Middle frontal gyrus (tissue), 1 donor: Measurements from ENCODE around the gene ADA.
"Not testable (repeated sequence)": the region's sequence is repeated elsewhere in the genome, so short reads cannot be mapped to it uniquely, and the experiment has no call there.

Source experiments
- DNase-seq: peaks from one replicate; pipeline ENCODE4 v3.0.0-alpha.2; 2015; ENCODE audit warnings: low spot score; ENCODE audit errors: extremely low spot score

ADA gene

DNA sequence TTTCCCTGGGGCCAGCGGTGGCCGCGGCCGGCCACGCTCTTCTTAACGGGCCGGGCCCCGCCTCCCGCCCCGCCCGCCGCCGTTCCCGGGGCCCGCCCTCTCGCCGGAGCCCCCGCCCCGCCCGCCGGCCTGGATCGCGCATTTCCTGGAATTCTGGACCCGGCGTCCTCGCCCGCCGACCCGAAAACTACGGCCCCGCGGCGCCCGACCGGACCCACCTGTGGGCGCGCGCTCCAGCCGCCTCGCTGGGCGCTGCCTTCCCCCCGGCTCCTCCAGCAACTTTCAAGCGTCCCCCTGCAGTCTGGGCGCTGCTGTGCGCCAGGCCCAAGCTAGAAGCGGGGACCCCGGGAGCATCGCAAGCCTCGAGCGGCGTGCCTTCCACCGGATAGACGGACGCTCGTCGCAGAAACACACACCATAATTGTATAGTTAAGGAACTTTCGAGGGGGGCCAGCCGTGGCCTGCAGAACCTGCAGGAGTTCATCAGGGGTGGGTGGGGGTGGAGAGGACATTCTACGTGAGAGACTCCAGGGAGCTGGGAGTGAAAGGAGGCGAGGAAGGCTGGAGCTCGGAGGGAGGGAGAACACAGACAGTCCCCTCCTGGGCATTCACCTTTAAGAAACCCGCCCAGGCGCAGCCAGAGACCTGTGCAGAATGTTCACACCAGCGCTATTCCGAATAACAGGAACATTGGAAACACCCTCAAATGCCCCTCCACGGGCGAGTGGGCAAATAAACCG is at the start of gene ADA:
ADA (minus strand) TSS at position 16 of the 740 bp plus-strand sequence. CDS start 92 bp downstream, outside the sequence.
- DNase-seq = no peak

DNA sequence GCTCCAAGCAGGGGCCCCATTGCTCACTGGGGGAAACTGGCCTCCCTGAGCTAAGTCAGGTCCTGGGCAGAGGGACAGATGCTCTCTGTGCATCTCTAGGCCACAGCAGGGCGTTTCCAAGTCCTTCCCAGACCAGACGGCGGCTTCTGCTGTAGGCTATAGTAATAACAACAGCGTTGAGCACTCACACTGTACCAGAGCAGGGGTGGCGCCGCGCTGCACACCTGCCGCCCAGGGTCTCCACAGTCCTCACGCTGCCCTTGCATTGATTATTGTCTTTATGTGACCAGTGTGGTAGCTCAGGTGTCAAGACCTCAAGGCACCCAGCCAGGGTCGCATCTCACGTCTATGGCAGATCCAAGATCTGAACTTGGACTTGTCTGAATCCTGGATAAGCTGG is 48.8 kb upstream of the ADA start:
- no peak for DNase-seq

DNA sequence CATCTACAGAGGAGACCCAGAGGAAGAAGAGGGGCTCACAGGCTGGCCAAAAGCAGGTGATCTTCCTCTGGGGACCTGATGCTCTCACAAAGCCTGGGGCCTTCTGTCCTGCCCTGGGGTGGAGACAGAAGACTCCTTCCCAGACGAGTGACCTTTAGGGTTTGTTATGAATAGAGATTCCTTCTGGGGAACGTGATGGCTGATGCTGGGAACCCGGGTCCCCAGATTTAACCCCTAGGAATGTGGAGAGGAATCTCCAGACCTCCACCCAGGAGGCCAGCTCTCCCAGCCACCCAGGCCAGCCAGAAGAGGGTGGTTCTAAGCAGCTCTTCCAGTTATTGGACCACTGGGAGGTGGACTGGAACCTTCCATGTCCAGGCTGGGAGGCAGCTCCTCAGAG is 46.9 kb upstream of the ADA start:
- no peak for DNase-seq

DNA sequence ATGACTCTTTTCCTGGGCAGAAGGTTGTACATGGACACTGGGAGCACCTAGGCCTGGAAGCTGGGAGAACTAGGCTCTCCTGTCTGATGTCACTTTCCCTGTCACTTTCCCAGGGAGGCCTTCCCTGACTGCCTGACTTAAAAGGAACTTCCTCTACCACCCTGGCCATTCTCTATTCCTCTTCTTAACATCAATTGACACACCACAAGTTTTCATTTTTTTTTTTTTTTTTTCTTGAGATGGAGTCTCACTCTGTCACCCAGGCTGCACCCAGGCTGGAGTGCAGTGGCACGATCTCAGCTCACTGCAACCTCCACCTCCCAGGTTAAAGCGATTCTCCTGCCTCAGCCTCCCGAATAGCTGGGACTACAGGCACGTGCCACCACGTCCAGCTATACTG is 45.5 kb upstream of the ADA start:
- not testable (repeated sequence) for DNase-seq

DNA sequence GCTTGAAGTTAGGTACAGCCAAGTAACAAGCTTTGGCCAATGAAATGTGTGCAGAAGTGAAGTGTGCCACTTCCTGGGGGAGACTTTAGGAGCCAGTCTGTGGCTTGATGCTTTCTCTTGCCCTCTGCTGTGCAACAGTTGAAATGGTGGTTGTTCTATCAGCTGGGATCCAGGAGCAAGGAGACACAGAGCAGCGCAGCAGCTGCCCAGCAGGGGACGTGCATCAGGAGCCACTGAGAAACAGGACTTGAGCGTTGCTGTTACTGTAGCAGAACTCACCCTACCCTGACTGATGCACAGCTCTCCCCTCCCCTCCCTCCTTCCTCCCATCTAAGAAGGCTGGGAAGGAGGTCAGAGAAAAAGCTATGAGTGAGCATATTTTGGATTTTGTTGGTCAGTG is 44.8 kb upstream of the ADA start:
- no peak for DNase-seq

DNA sequence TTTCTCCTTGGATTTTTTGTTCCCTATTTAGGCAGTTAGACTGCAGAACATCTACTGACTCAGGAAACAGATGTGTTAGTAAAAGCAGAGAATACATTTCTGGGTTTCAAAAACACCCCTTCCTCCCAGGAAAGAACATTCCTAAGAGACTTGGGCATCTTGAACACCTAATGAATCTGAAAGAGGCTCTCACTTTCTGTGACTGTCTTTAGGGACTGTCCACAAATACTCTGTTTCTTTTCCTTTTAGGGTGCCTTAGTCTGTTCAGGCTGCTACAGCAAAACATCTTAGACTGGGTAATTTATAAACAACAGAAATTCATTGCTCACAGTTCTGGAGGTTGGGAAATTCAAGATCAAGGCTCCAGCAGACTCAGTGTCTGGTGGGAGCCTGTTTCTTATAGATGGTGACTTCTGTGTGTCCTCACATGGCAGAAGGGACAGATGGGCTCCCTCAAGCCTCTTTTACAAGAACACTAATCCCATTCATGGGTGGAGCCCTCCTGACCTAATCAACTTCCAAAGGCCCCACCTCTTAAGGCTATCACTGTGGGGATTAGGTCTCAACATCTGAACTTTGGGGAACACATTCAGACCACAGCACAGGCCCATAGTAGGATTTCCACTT is 44.3 kb upstream of the ADA start:
- DNase-seq = no peak

DNA sequence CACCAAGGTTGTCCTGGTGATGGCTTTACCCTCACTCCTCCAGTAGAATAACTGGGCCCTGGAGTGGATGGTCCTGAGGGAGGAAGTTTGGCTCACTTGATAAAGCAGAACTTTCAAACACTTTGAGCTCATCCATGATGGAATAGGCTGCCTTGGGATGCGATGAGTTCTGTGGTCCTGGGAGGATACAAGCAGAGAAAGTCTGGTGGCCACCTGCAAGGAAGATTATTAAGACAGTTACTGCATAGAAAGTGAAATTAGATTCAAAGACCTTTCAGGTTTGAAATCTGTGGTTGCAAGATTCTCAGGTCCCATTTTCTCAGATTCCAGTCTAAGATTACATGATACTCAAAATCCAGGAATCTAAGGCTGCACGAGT is 43.8 kb upstream of the ADA start:
- no peak for DNase-seq

DNA sequence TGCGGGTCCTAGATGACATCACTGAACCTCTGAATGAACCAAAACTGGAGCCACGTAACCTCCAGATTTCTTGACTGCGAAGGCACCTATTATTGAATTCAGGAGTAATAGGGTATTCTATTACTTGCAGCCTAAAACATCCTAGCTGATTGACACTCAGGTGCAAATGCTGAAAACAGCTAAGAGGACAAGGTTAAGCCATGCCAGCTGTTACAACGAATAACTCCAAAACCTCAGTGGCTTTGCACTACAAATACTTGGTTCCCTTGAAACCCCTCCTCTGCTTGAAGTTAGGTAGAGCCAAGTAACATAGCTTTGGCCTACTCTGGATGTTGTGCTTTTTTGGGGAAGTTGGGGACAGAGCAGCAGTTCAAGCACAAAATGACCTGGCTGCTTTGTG is 42.7 kb upstream of the ADA start:
- no peak for DNase-seq

DNA sequence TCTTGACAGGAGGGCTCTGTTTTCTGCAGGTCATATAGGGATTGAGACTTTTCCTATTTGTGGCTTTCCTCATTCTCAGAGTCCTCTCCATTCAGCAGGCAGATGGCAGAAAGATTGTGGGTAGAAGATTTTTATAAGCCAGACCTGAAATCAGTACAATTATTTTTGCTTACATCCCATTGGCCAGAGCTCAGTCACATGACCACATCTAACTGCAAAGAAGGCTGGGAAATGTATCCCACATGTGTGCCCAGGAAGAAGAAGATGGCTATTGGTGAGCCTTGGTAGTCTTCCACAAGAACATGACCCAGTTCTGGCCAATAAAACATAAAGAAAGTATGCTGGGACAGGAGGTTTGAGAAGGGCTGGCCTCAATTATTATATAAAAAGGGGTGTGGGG is 42.1 kb upstream of the ADA start:
- no peak for DNase-seq

DNA sequence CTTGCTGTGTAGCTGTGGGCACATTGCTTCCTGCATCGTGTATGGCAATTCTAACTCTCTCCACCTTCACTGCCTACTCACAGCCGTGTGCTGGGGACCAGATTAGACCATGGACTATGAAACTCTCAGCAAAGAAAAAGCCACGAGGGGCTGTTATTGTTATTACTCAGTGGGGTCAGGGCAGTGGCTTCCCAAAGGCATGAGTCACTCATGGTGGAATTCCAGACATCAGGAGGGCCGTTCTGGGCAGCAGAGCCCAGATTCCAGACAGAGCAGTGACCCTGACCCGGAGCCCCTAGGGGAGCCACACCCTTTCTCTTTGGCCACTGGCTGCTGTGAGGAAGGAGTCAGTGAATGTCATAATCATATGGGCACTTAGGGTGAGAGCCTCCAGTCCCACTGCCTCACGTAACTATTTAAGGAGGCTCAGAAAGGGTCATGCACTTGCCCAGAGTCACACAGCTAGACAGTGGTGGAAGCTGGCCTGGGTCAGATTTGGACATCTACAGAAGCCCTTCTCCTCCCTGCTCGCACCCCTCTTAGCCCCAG is 41.5 kb upstream of the ADA start:
- DNase-seq = no peak

DNA sequence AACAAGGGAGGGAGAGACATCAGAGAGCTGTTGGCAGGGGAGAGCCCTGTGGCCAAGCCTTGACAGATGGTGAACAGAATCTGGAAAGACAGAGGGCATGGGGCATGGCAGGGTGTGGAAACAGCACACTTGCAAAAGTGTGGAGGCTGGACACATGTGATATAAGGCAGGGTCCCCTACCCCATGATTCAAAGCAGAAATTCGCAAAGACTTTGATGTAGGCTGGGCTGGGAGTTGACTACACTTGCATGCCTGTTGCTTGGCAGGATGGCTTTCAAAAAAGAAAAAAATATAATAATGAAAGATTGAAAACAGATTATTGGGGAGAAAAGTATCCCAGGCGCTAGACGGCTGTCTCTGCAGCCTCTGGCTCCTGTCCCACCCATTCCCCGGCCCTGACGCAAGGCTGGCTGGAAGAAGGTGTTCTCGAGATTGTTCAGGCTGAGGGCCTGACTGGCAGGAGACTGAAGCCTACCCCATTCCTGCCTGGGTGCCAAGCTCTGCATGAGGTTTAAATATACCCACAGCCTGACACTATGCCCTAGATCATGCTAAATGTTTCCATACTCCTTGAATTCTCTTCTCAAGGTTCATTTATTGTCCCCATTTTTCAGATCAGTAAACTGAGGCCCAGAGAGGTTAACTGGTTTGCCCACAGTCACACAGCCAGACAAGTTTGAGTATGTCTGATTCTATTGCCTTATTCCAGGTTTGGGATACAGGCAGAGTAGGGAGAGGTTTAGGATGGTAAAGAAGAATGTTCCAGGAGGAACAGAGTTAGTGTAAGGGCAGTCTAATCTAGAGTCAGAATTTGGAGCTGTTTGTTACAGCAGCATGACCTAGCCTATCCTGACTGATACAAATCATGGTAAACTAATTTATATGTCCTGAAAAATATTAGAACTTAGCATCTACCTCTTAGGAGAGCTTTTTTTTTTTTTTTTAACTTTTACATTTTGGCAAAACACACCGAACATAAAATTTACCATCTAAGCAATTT is 40.2 kb upstream of the ADA start:
- no peak for DNase-seq

DNA sequence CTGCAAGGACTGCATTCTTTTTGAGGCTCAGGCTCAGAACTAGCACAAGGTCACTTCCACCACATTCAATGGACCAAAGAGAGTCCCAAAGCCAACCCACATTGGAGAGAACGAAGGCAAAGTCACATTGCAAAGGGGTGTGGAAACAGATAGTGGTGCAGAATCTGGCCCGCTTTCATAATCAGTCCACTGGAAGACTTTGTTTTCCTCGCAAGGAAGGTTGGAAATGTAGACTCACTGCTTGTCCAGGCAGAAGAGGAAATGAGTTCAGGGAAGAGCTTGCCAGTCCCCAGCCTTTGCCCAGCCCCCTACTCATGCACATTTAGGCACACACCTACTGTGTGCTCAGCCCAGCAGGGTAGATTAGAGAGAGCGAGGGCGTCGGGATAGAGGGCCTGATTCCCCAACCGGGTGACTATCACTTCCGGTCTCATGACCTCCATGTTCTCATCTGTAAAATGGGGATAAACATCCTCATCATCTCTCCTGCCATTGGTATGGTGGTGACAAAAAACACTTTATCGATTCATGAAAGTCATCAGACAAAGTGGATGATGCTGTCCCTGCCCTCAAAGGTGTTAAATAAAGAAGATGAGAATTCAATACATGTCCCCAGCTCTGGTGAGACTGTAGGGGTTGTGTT is 39.4 kb upstream of the ADA start:
- no peak for DNase-seq

DNA sequence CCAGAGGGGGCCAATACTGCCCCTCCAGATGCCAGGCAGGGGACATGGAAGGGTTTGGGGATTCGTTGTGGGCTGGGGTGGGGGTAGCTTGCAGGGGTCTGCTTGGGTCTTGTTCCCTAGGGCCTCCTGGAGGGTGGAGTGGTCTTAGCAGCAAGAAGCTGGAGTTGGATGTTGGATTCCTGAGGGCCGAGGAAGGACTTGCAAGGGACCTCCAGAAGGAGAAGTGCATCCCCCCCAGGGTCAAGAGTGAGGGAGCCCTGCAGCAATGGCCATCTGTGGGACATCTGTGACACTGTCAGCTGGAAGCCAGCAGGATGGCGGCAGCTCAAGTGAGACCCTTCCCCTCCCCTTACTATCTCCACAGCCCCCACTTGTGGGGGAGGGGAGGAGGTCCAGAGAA is 38.3 kb upstream of the ADA start:
- no peak for DNase-seq

DNA sequence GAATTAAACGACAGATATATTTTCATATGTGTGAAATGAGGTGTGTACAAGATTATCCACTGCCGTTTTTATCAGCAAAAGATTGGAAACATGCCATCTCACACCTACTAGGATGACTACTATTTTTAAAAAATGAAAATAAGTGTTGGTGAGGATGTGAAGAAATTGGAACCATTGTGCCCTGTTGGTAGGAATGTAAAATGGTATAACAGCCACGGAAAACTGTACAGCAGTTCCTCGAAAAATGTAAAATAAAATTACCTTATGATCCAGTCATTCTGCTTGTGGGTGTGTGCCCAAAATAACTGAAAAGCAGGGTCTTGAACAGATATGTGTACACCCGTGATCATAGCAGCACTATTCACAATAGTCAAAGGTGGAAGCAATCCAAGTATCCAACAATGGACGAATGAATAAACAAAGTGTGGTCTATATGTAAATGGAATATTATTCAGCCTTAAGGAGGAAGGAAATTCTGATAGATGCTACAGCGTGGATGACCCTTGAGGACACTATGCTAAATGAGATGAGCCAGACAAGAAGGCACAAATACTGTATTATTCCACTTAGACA is 36.6 kb upstream of the ADA start:
- no peak for DNase-seq

DNA sequence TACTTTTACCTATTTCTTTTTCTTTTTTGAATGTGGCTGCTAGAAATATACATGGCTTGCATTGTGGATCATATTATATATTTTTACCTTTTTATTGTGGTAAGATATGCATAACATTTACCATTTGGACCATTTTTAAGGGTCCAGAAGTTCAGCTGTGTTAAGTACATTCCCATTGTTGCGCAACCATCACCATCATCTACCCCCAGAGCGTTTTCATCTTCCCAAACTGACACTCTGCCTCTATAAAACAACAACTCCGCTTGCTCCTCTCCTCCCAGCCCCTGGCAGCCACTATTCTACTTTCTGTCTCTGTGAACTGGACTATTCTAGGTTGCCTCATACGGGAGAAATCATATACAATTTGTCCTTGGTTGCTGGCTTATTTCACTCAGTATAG is 35.4 kb upstream of the ADA start:
- no peak for DNase-seq

DNA sequence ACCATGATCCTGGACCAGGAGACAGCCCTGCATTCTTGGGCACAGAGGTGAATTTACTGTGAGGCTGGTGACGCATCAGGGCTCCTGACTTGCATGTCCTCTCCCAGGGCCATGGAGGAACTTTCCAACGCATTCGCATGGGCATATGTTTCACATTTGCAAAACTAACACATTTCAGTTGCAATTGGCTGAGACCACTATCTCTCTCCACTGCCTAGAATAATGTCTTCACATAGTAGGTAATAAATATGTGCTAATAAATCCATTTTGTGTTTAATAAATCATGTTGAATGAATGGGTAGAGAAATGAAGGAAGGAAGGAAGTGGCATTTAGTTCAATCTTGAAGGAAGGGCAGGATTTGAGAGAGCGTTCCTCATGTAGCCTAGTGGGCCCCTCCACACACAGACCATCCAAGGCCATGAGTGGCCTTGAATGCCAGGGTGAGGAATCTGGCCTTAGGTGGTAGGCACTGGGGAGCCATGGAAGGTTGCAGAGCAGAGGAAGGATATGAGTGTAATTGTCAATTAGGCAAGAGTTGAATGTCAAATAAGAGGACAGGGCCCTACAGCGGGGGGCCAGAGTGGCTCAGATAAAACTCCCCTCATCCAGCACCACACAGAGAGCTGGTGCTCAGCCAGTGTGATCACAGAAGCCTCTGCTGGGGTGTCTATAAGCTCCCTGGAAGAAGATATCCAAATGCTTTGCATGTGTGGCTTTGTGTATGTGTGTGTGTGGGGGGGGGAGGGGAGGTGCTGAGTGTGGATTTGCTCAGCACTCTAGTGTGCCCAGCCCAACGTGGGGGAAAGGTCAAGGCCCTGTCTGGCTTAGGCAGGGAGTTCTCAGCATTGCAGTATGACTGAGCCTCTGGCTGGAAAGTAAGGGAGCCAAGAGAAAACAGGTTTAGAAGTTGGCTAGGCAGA is 32.8 kb upstream of the ADA start:
- no peak for DNase-seq

DNA sequence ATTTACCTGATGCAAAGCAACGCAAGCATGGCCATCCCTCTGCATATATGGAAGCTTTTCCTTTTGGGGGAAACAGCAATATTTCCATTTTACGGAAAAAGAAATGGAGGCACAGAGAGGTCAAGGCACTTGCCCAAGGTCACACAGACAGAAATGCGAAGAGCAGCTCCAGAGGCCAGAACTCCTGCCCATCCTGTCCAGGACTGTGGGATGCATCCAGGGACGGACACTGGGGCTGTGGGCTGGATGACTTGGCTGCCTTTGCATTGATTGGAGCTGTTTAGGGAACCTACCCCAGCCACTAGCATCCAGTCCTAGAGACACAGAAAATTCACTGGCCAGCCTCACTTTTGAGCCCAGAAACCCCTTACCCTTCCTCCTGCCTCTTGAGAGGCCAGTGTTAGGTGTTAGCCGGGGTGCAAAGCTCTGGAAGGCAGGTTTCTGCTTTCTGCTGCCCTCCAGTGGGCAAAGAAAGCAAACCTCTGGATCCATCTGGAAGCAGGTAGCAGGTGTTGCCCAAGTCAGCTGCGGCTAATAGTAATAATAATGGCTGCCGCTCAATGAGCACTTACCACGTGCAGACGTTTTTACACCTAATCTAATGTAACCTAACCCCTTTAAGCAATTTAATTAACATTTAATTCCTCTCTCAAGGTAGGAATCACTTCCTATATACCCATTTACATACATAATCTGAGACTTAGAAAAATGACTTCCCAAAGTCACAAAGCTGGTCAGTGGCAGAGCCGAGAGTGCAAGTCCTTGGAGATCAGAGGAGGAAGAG is 32.0 kb upstream of the ADA start:
- DNase-seq = no peak

DNA sequence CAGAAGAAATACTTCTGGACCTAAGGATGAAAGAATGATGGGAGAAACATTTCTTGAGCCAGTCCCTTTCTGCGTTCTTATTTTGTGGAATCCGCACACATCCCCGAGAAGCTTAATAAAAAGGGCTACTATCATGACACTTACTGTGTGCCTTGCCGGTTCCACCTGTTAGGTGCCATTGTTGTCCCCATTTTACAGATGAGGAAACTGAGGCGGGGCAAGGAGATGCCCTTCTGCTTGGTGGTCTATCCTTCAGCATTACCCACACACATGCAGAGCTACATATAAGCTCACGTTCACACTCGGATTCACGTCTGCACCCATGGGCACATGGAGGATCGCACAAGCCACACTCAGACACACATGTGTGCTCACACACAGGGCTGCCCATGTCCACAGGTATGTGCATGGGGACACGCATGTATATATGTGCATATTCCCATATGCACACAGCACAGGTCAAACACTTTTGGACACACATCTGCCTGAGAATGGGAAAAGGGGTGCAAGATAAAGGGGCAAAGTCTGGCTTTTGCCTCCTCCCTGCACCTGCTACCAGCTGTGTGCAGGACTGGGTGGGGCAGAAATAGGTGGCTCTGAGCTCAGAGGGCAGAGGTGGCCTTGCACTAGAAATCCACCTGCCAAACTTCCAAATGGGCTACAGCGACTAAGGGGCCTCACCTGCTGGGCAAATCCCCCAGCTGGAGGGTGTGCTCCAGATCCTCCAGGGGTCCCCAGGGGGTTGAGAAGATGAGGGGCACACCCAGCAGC is 30.5 kb upstream of the ADA start:
- no peak for DNase-seq
